RWPE1 (cell line): ENCODE data around the gene IQGAP2.

ENCODE experiments used
- CTCF ChIA-PET: fragments of 350-600 bp; sonication (Branson Sonifier 250); formaldehyde crosslinking; extraction: SDS; loops from one replicate; lab custom pipeline; 2021; lab: Yijun Ruan, JAX
- POLR2A ChIA-PET: fragments of 400-600 bp; formaldehyde crosslinking; extraction: SDS; loops from one replicate; lab custom pipeline; 2020; ENCODE audit warnings: antibody characterized with exemption; ENCODE audit not compliant: low non-redundant PET; lab: Yijun Ruan, JAX
- DNase-seq: peaks from one replicate; pipeline ENCODE4 v3.0.0; 2012; ENCODE audit warnings: low spot score
- H3K27ac ChIP-seq: fragments of 450-650 bp; 2 replicates; pipeline ENCODE4 v1.5.1; 2017
- CTCF ChIP-seq: fragments of 450-650 bp; conservative IDR thresholded peaks from 2 replicates; pipeline ENCODE4 v1.5.1; 2017; ENCODE audit warnings: low read depth, mild to moderate bottlenecking

IQGAP2 gene

GRCh38 chr5:76389513-76390154, 13.5 kb upstream of the IQGAP2 start:
- ChIA-PET POLR2A (interaction anchor here (0.7 kb wide), 1 partner anchor 69 kb away, joined by 3 read pairs; no protein-coding TSS in a partner anchor), CTCF (interaction anchor here (0.6 kb wide), 1 partner anchor 34 kb away, joined by 6 read pairs; no protein-coding TSS in a partner anchor)
- no peak overlapping the region for H3K27ac ChIP-seq
- no peak for TF ChIP-seq CTCF
- no peak for DNase-seq

GRCh38 chr5:76391014-76391413, 12.1 kb upstream of the IQGAP2 start:
- no peak overlapping the region for H3K27ac ChIP-seq
- CTCF ChIA-PET: interaction anchor here (0.5 to 1.0 kb wide), 4 partner anchors 14 to 311 kb away, joined by 3 to 6 read pairs (median 4); no protein-coding TSS in a partner anchor
- POLR2A ChIA-PET: no interaction called here
- no peak for DNase-seq
- TF ChIP-seq CTCF: no peak

- H3K27ac ChIP-seq: no peak overlapping the region
- DNase-seq: no peak
- TF ChIP-seq CTCF: no peak
- ChIA-PET POLR2A (no interaction called here), CTCF (no interaction called here)
These were observed 9.9 kb upstream of the IQGAP2 start for GRCh38 chr5:76393035-76393680.

- CTCF ChIA-PET: interaction anchor here (0.6 kb wide), 1 partner anchor 378 kb away, joined by 3 read pairs; no protein-coding TSS in a partner anchor
- no peak for TF ChIP-seq CTCF
- no peak for DNase-seq
- no peak overlapping the region for H3K27ac ChIP-seq
- POLR2A ChIA-PET: no interaction called here
These were observed 5.9 kb upstream of the IQGAP2 start for GRCh38 chr5:76397200-76397599.

- no peak overlapping the region for H3K27ac ChIP-seq
- ChIA-PET POLR2A (no interaction called here), CTCF (interaction anchor here (0.7 kb wide), 1 partner anchor 95 kb away, joined by 3 read pairs; no protein-coding TSS in a partner anchor)
- no peak for DNase-seq
- TF ChIP-seq CTCF: no peak
These were observed 3.8 kb upstream of the IQGAP2 start for GRCh38 chr5:76399268-76399667.

- TF ChIP-seq CTCF: no peak
- ChIA-PET CTCF (interaction anchor here (0.6 kb wide), 1 partner anchor 182 kb away, joined by 6 read pairs; no protein-coding TSS in a partner anchor), POLR2A (no interaction called here)
- no peak for DNase-seq
- no peak overlapping the region for H3K27ac ChIP-seq
These were observed 2.6 kb upstream of the IQGAP2 start for GRCh38 chr5:76400466-76400865.
